NAMALWA (cell line): ENCODE data around the gene DAPK3.
"Not testable (repeated sequence)": the region's sequence is repeated elsewhere in the genome, so short reads cannot be mapped to it uniquely, and the experiment has no call there.

Experiments used
- DNase-seq: peaks from one replicate; pipeline ENCODE4 v3.0.0-alpha.2; 2015; ENCODE audit warnings: low spot score

The DAPK3 gene

DNA sequence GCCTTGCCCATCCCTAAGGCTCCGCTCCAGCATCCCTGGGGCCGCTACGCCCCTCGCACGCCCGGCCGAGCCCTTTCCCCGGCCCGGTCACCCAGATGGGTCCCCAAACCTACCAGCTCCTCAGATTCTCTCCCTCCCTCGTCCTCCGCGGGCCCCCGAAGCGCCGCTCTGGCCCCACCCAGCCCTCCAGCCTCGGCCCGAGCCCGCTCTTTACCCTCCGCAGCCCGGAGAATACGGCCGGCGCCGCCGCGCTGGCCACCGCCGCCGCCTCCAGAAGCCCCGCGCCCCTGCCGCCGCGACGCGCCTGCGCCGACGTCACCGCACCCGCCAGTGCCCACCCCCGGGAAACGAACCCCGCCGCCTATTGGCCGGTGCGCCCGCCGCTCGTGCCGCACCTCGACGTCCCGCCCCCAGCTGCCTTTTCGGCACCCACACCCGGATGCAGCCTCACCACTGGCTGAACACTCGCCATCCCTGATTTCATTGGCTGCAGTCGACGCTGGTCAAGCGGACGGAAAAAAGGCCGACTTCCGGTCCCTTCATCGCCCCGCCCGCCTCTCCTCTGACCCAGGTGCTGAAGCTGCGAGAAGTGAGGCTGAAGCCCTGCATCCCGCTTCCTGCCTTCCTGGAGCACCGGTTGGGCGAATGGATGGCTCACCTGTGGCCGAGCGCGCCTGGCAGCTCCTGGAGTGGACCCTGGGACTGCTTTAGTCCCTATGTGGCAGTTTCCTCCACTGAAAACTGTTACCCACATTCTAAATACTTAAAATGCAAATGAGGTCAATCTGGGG is at the start of gene DAPK3:
Gene DAPK3, minus strand, starts transcription at position 292 of the 791 bp plus-strand sequence. CDS start 1,364 bp downstream, outside the sequence.
- DNase-seq, result peak; percentile 97

DNA sequence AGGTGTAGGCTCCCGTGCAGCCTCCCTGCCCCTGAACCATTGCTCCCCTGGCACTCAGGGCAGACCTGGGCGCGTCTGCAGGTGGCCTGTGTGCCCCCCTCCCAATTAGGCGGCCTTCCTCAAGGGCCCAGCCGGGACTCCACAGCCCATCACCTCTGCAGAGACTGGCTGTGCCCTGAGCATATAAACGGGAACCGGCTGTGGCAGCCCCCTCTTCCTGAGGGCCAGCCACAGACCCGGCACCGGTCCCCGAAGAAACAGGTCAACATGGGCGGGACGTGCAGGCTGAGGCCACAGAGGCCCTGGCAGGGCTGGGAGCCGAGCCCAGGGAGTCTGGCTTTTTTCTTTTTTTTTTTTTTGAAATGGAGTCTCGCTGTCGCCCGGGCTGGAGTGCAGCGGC is 48.7 kb upstream of the DAPK3 start:
- no peak for DNase-seq

DNA sequence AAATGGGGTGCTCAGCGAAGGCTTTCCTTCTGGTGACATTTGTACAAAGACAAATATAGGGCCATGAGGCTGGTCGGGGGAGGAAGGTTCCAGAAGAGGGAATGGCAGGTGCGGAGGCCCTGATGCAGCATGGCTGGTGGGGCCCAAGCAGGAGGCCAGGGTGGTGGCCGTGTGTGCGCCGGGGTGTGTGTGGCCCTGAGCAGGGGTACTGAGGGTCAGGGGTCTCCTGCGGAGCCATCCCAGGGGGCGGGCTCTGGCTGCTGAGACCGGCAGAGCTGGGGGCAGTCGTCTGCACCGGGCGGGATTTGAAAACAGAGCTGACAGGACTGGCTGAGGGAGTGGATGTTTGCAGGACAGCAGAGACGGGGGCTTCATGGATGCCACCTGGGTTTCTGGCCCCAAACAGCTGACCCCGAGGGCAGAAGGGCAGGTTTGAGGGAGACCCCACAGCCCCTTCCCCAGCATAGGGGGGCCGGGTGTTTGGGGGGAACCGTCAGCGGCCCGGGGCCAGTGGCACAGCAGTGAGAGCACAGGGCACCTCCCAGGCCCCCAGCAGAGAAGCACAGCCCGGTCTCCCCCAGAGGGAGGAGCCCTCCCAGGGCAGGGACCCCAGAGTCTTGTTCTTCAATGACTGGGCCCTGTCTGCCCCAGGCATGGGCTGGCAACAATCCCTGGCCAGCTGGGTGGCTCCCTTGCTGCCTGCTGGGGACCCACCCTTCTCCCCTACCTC is 48.0 kb upstream of the DAPK3 start:
- no peak for DNase-seq

DNA sequence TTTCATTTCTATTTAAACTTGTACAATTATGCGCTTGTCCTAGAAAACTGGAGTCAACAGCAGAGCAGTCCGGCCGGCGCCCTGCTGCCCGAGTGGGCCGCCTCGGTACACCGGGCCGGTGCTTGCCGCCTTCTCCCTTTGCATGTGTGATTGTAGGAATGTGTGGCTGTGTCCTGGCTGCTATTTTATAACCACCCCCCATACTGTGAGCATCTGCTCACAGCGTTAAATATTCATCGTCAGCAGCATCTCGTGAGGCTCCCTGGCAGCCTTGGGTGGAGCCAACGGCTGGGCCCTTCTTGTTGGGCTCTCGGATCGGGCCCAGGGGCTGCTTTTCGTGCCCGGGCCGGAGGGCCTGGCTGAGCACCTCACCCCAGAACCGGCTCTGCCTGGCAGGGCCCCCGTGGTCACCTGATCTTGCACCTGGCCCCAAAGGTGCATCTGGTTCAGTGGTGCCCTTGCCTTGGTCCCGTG is 47.3 kb upstream of the DAPK3 start:
- DNase-seq, result no peak

DNA sequence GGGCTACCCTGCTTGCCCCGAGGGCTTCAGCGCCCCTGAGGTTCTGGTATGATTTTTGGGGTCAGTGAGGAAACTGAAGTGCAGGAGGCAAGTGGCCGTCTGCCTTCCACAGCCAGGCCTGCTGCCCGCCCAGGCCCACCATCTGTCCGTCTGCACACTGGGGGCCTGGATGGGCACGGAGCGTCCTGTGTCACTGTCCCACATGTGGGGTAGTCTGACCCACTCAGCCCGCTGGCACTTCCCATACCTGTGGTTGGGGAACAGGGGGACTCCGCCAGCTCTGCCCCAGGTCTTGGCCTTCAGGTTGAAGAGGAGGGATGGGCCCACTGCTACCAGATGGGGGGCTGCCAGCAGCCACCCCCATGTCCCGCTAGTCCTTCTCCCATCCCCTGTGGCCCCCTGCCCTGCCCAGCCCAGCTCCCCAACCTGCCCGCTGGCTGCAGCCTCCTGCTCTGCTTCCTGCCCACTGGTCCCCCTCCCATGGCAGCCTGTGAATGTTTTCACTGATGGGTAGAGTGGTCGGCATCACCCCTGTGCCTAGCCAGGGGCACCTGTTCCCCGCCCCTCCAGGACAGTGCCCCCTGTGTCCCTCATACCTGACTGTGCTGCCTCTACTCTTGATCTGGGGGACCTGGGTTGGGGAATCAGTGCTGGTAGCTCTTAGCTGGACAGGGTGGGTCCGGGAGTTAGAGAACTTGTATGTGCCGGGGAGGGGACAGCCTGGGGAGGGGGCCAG is 46.2 kb upstream of the DAPK3 start:
- no peak for DNase-seq

DNA sequence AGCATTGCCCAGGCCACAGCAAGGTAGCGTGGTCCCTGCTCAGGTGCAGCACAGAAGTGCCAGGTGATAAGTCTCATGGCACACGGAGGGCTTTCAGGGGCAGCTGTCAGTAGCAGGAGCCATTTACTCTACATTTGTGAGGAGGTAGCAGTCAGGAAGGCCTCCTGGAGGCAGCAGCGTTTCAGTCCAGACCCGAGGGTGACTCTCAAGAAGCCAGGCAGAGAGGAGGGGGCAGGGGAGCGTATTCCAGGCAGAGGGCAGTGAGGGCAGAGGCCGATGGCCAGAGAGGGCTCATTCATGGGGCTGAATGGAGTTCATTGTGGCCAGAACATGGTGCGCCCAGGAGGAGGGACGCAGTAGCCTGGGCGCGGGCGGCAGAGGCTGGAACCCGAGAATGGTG is 45.6 kb upstream of the DAPK3 start:
- DNase-seq, result no peak

DNA sequence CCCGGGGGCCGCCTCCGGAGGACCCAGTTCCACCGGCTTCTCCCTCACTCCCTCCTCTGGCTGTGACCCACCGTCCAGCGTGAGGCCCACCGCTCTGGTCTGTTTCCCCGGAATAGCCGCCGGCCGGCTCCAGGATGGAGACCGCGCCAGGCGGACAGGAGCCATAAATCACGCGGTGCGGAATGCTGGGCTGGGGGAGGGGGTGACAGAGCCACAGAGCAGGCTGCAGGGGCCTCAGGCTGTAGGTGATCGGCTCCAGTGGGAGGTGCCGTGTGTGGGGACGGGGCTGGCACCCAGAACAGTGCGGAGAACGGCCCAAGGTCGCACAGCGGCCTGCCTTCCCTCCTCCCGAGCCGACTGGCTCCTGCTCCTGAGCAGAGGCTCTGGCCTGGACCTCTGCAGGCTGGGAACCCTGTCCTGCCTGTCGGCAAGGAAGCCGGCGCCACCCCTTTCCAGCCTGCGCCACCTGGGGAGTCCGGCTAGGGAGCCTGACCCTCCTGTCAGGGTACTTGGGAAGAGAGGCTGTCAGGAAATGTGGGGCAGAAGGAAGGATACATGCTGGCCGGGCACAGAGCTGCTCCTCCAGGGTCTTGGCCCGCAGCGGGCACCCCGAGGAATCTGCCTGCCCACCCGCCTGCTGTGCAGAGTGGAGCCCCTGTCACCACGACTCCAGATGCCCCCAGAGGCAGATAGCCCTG is 45.0 kb upstream of the DAPK3 start:
- no peak for DNase-seq

DNA sequence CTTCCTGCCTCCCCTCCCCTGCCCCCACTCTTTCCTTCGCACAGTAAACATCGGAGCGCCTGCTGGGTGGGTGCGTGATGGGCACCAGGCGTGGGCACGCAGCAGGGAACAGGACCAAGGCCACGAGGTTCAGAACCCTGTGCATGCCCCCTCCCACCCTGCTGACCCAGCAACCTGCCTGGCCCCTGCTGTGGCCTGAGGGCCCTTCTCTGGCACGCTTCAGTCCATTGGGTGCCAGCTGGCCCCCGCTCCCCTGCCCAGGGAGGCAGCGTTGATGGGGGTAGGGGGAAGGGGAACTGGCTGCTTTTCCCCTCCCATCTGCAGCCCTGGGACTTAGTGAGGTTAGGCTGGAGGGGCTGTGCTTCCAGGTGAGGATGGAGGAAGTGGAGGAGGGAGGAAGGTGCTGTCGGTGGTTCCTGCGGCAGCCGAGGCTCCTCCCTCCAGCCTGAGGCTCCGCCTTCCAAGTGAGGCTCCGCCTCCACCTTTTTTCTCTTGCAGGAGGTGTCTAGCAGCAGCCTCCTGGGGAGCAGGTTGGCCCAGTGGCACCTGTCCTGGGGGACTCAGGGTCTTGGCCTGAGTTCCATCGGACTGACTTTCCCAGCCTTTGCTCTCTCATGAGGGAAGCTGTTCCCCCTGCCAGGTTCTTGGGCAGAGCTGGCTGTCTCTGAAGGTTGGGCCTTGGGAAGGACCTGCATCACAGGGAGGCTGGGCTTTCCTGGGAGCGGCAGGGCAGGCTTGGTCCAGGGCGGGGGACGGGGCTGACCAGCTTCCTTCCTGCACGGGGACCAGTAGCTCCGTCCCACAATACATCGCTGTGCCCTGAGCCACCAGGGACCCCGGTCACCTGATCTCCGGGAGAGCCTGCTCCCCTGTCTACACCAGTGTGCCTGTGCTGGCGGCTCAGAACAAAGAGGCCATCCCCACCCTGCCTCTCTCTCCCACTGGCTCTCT is 43.9 kb upstream of the DAPK3 start:
- peak; percentile 39 for DNase-seq

DNA sequence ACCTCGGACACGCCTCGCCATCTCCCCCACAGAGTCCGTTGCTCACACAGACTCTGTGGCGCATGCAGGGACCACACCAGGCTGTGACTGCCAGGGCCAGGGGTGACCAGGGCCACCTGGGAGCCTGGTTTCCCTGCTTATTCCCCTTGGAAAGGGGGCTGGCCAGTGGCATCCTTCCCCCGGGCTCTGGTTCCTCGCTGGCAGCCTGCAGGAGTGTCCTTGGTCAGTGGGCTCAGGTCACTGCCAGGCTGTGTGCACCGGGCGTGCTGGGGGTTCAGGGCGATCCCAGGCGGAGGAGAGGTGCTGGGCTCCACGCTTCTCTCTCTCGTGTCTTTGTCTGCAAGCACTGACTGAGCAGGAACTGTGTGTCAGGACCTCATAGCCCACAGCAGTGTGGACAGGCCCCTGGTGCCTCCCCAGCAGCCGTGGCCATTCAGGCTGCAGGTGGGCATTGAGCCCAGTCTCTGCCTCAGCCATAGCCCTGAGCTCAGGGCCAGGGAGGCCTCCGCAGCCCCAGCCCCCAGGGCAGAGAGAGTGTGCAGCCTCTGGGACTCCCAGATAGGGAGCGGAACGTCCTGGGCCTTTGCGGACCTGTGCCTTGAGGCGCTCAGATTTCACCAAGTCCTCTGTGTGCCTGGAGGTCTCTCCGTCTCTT is 43.1 kb upstream of the DAPK3 start:
- no peak for DNase-seq

DNA sequence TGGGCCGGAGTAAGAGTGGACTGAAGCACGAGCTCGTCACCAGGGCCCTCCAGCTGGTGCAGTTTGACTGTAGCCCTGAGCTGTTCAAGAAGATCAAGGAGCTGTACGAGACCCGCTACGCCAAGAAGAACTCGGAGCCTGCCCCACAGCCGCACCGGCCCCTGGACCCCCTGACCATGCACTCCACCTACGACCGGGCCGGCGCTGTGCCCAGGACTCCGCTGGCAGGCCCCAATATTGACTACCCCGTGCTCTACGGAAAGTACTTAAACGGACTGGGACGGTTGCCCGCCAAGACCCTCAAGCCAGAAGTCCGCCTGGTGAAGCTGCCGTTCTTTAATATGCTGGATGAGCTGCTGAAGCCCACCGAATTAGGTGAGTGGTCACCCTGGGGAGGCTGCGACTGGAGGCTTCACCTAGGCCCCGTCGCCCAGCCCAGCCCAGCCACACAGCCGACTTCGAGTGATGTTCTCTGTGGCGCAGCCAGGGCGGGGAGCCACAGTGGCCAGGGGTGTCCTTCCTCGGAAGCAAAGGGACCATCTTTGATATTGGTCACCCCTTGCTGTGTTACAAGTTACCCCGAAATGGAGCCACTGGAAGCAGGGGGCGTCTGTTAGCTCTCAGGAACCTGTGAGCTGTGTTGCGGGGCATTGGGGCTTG is 42.2 kb upstream of the DAPK3 start:
- DNase-seq, result no peak

DNA sequence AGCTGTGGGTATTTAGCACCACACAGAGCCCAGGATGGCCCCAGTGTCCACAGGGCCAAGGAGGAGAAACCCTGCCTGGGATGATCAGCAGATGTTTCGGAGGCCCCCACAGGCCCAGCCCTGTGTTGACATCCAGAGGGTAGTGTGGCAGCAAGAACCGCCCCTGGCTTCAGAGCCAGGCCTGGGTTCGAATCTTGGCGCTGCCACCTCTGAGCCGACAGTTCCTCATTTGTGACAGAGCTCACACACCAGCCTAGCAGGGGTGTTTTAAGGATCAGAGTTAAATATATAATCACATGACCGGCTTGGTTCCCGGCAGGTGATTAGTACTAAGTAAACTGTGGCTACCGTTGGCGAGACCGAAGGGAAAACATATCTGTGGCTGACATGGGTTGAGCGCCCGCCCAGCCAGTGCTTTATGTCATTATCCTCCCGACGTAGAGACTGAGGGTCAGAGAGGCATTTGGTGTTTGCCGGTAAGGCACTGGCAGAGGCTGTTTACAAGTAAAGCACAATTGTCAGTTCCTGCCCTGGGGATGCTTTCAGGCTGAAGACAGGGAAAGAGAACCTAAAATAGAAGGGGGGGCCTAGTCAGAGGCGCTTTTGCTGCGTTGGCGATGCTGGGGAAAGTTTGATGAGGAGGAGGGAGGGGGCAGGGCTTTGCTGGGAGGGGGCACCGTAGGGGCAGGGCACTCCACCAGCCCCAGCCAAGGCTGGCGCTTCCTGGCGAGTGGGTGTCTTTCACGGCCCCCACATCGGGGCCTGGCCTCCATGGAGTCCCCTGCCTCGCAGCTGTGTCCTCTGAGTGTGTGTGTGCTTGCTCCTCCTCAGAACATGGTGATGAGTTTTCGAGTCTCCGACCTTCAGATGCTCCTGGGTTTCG is 41.4 kb upstream of the DAPK3 start:
- no peak for DNase-seq

DNA sequence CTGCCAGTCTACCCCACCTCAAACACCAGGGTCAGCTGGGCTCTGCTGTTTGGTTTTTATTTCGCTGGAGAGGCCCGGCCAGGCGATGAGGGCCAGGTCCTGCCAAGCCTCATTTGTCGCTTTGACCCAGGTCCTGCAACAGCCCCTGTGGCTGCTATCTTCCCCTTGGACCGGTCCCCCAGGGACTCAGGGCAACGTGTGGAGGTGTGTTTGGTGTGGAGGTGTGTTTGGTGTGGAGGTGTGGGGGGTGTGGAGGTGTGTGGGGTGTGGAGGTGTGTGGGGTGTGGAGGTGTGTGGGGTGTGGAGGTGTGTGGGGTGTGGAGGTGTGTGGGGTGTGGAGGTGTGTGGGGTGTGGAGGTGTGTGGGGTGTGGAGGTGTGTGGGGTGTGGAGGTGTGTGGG is 40.5 kb upstream of the DAPK3 start:
- DNase-seq, result not testable (repeated sequence)

DNA sequence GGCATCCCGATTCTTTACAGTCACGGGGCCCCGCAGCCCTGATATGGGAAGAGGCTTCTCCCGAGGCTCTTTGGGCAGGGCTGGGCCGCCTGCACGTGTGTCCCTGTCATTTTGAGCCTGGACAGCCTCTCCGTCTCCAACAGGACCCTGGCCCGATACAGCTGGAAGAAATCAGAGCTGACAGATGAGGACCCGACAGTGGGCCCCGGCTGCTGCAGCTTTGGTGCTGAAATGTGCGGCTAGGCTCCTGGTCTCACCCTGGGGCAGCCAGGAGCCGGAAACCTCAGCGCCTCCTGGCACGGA is 39.9 kb upstream of the DAPK3 start:
- DNase-seq, result no peak

DNA sequence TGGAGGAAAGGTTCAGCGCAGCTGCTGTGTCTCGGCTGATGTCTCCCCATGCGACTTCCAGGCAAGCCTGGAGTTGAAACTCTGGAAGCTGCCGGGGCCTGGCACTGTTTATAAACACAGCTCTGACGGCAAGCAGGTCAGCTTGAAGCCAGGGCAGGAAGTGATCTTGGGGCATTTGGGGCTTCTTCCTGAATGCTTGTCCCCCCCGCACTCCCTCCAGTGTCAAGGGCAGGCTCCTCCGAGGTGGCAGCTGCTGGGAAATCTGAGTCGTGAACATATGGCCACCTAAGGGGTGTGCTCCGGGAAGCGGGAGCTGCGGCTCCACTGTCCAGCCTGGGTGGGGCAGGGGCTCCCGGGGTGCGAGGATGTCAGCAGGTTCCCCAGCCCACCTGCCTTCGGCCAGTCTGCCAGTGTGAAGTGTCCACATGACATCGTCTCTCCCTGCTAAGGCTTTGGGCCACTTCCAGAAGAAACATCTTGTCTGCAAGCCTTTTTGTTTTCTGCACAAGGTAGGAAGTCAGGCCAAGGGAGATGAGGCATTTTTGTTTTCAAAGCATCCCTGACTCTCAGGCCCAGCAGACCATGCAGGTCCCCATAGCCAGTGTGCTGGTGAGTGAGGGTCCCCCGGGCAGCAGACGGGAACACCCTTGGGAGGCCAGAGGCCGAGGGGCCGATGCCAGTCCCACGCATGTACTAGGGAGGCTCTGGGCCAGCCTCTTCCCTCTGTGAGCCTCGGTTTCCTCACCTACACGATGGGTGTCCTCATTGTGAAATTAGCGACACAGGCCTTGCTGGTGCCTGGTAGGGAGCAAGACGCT is 39.3 kb upstream of the DAPK3 start:
- no peak for DNase-seq

DNA sequence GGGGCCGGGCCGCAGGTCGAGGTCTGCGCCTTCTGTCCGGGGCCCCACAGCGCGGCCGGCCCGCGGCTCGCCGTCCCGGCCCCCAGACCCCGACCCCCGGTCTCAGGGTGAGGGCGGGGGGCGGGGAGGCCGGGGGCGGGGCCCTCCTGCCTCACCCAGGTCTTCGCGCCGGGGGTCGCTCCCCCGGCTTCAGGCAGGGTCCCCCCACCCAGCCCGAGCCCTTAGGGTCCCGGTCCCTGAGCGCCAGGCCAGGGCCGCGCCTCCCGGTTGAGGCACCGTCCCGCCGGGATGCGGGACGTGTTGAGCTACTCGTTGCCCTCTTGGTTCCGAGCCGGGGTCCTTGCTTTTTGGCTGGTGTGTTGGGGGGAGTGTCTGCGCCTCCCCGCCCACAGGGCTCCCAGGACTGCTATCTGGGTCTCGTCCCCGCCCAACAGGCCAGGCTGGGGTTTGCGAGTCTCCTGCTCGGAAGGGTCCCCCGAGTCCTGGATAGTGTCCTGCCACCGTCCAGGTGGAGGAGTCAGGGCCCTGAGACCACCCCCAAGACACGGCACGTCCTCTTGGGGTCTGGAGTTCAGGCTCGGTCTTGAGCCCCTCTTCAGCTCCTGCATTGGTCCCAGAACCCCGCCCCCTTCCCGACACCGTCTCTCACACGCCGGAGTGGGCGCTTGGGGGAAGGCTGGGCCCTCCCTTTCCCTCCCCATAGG is 37.1 kb upstream of the DAPK3 start:
- DNase-seq, result peak; percentile 31

DNA sequence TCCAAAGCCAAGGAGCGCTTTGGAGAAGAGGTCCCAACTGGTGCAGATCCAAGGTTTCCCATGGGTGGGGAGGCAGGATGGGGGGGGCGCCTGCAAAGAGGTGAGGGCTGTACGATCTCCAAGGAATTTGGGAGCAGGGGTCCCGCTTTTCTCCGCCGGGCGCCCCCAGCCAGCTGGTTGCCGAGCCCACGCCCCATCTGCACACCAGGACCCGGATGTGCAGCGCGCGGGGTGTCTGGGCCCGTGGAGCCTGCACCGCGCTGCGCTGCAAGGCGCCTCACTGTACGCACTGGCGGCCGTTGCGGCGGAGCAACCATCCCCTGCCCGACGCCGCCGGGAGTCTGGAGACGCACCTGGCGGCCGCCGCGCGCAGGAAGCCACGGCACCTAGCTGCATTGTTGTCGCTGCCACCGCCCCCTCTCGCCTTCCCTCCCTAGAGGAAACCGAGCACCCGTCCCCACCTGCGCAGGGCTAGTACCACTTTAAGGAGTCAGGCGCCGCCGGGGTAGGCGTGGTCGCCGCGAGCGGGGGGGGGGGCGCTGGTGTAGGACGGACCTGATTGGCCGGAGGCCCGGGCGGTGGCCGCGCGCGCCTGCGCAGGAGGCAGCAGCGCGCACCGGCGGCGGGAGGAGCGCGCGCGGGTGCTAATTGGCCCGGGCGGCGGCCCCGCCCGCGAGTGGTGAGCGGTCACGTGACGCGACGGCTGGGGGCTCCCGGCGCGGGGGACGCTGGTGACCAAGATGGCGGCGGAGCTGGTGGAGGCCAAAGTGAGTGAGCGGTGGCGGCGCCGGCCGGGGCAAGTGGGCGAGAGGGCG is 36.3 kb upstream of the DAPK3 start, which contains the start of gene PIAS4:
Gene PIAS4, plus strand, starts transcription at position 716 of the 815 bp plus-strand sequence. Its CDS starts 25 bp downstream, at position 741.
- peak; percentile 96 for DNase-seq
